AG04449 (cell line): Measurements from ENCODE around the gene PLG.

ENCODE experiments used
- CTCF ChIA-PET: fragments of 350-600 bp; formaldehyde crosslinking; extraction: SDS; loops from one replicate; lab custom pipeline; 2021; ENCODE audit warnings: antibody characterized with exemption; lab: Yijun Ruan, JAX
- POLR2A ChIA-PET: fragments of 400-600, 350-600 bp; formaldehyde crosslinking; extraction: SDS; loops from one replicate; lab custom pipeline; 2020; ENCODE audit warnings: antibody characterized with exemption, inconsistent platforms; lab: Yijun Ruan, JAX
- DNase-seq: peaks from one replicate; pipeline ENCODE4 v3.0.0-alpha.2; 2010; ENCODE audit warnings: low read depth, low spot score
- H3K4me3 ChIP-seq: 2 replicates; pipeline ENCODE4 v1.5.1; 2011; ENCODE audit warnings: low read depth, mild to moderate bottlenecking, control low read depth, low read length
- CTCF ChIP-seq: IDR thresholded peaks from one replicate; pipeline ENCODE4 v1.5.1; 2011; ENCODE audit warnings: mild to moderate bottlenecking, moderate library complexity, low read length, control low read depth, inconsistent platforms; ENCODE audit not compliant: insufficient read depth; ENCODE audit errors: missing control alignments

The PLG gene

DNA sequence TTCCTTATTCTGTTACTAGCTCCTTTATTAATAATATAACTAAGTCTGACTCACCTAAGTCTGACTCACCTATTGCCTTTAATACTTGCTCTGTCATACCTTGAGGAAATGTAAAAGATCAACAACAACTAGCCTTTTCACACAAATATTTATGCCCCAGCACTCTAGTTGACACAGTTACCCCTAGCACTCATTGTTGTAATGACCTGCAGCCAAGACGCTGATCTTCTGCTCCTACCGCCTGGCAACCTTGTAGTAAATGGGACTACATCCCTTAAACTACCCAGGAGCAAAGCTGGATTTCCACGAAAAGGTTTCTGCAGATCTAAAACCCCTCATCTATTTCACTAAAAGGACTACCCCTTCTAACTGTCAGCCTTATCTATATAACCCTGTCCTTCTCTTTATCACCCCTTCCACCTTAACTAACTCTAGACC, 90.0 kb downstream of the PLG start:
- CTCF ChIA-PET: no interaction called here
- DNase-seq: no peak
- no peak overlapping the region for H3K4me3 ChIP-seq
- no peak for TF ChIP-seq CTCF
- POLR2A ChIA-PET: no interaction called here

DNA sequence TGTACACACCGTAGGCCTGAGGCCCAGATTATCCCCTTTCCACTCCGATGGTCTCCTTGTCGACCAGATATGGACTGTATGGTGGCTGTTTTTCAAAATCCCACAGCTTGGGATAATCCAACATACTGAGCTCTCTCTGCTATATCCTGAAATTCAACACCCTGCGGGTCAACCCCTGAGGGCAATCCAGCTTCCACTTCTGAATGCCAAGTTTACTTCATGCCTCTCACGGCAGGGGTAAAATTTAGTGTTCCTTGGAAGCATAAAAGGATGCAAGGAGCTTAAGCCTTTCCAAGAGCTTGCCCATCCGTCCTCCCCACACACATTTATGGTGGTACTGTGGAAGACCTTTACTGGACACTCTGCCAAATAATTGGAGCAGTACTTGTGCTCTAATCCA, 90.7 kb downstream of the PLG start:
- no peak overlapping the region for H3K4me3 ChIP-seq
- ChIA-PET POLR2A (no interaction called here), CTCF (no interaction called here)
- DNase-seq: no peak
- no peak for TF ChIP-seq CTCF

- H3K4me3 ChIP-seq: no peak overlapping the region
- ChIA-PET POLR2A (no interaction called here), CTCF (no interaction called here)
- DNase-seq: no peak
- no peak for TF ChIP-seq CTCF
These were observed 91.6 kb downstream of the PLG start for GRCh38 chr6:160793652-160794051.

DNA sequence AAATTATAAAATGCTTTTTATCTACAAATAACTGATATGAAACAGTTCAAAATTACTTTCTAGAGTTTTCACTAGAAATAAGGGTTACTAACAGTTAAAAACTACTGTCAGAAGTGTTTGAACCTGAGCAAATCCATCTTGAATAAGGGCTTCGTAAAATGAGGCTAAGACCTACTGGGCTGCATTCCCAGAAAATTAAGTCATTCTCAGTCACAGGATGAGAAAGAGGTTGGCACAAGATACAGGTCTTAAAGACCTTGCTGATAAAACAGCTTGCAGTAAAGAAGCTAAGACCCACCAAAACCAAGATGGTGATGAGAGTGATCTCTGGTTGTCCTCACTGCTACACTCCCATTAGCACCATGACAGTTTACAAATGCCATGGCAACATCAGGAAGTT, 93.7 kb downstream of the PLG start:
- TF ChIP-seq CTCF: no peak
- POLR2A ChIA-PET: no interaction called here
- H3K4me3 ChIP-seq: no peak overlapping the region
- DNase-seq: no peak
- CTCF ChIA-PET: no interaction called here

- DNase-seq: no peak
- TF ChIP-seq CTCF: no peak
- ChIA-PET POLR2A (no interaction called here), CTCF (no interaction called here)
- H3K4me3 ChIP-seq: no peak overlapping the region
These were observed 96.6 kb downstream of the PLG start for GRCh38 chr6:160798625-160799024.

GRCh38 chr6:160799801-160800506, 97.9 kb downstream of the PLG start:
- H3K4me3 ChIP-seq: no peak overlapping the region
- POLR2A ChIA-PET: no interaction called here
- DNase-seq: no peak
- no peak for TF ChIP-seq CTCF
- CTCF ChIA-PET: no interaction called here
